ENCODE data around the gene ADAM8.
"Not testable (repeated sequence)": the region's sequence is repeated elsewhere in the genome, so short reads cannot be mapped to it uniquely, and the experiment has no call there.

The ADAM8 gene

GRCh38 chr10:133276435-133277201, at the start of gene ADAM8:
Gene ADAM8, minus strand, starts transcription at chr10:133276868. Its CDS starts 51 bp downstream, at chr10:133276817.
- no peak for DNase-seq (ENCODE audit: low read depth)

- DNase-seq (ENCODE audit: low read depth): no peak
Observed at GRCh38 chr10:133326223-133326551, 49.5 kb upstream of the ADAM8 start.

- no peak for DNase-seq (ENCODE audit: low read depth)
Observed at GRCh38 chr10:133325440-133326222, 49.0 kb upstream of the ADAM8 start.

- DNase-seq (ENCODE audit: low read depth): no peak
Observed at GRCh38 chr10:133324857-133325260, 48.2 kb upstream of the ADAM8 start.

GRCh38 chr10:133324198-133324792, 47.6 kb upstream of the ADAM8 start:
- DNase-seq (ENCODE audit: low read depth): peak; percentile 66

GRCh38 chr10:133322064-133322709, 45.5 kb upstream of the ADAM8 start:
- not testable (repeated sequence) for DNase-seq (ENCODE audit: low read depth)

- DNase-seq (ENCODE audit: low read depth): not testable (repeated sequence)
Observed at GRCh38 chr10:133320852-133321422, 44.3 kb upstream of the ADAM8 start.

- DNase-seq (ENCODE audit: low read depth): peak; percentile 55
Observed at GRCh38 chr10:133318494-133319127, 41.9 kb upstream of the ADAM8 start.

- no peak for DNase-seq (ENCODE audit: low read depth)
Observed at GRCh38 chr10:133316732-133317131, 40.1 kb upstream of the ADAM8 start.

- DNase-seq (ENCODE audit: low read depth): no peak
Observed at GRCh38 chr10:133316266-133316665, 39.6 kb upstream of the ADAM8 start.

- no peak for DNase-seq (ENCODE audit: low read depth)
Observed at GRCh38 chr10:133315847-133316246, 39.2 kb upstream of the ADAM8 start.

- DNase-seq (ENCODE audit: low read depth): no peak
Observed at GRCh38 chr10:133314911-133315310, 38.2 kb upstream of the ADAM8 start.

GRCh38 chr10:133313192-133313591, 36.5 kb upstream of the ADAM8 start:
- no peak for DNase-seq (ENCODE audit: low read depth)

GRCh38 chr10:133312769-133313145, 36.1 kb upstream of the ADAM8 start:
- no peak for DNase-seq (ENCODE audit: low read depth)

- DNase-seq (ENCODE audit: low read depth): no peak
Observed at GRCh38 chr10:133312016-133312768, 35.5 kb upstream of the ADAM8 start.

- DNase-seq (ENCODE audit: low read depth): no peak
Observed at GRCh38 chr10:133311570-133311969, 34.9 kb upstream of the ADAM8 start.

- DNase-seq (ENCODE audit: low read depth): no peak
Observed at GRCh38 chr10:133310789-133311188, 34.1 kb upstream of the ADAM8 start.

- no peak for DNase-seq (ENCODE audit: low read depth)
Observed at GRCh38 chr10:133310399-133310755, 33.7 kb upstream of the ADAM8 start.

- DNase-seq (ENCODE audit: low read depth): no peak
Observed at GRCh38 chr10:133309720-133310398, 33.2 kb upstream of the ADAM8 start.

- peak; percentile 92 for DNase-seq (ENCODE audit: low read depth)
Observed at GRCh38 chr10:133309100-133309719, 32.5 kb upstream of the ADAM8 start.

All from iris pigment epithelial cell (primary cell).